ENCODE measurements around the gene TBX4.
"Not testable (repeated sequence)": the region's sequence is repeated elsewhere in the genome, so short reads cannot be mapped to it uniquely, and the experiment has no call there.

The TBX4 gene

GRCh38 chr17:61502292-61502691 lies 50.1 kb downstream of the TBX4 start:
- no peak for DNase-seq

GRCh38 chr17:61503961-61504360 lies 51.7 kb downstream of the TBX4 start:
- DNase-seq = no peak

GRCh38 chr17:61504697-61505096 lies 52.5 kb downstream of the TBX4 start:
- no peak for DNase-seq

- no peak for DNase-seq
Observed at GRCh38 chr17:61505846-61506627, 53.8 kb downstream of the TBX4 start.

GRCh38 chr17:61507383-61508066 lies 55.3 kb downstream of the TBX4 start:
- no peak for DNase-seq

- no peak for DNase-seq
Observed at GRCh38 chr17:61508912-61509311, 56.7 kb downstream of the TBX4 start.

- not testable (repeated sequence) for DNase-seq
Observed at GRCh38 chr17:61509454-61509853, 57.2 kb downstream of the TBX4 start.

- no peak for DNase-seq
Observed at GRCh38 chr17:61510237-61510636, 58.0 kb downstream of the TBX4 start.

- no peak for DNase-seq
Observed at GRCh38 chr17:61510991-61511390, 58.8 kb downstream of the TBX4 start.

- no peak for DNase-seq
Observed at GRCh38 chr17:61511480-61512182, 59.4 kb downstream of the TBX4 start.

GRCh38 chr17:61514491-61514890 lies 62.3 kb downstream of the TBX4 start:
- no peak for DNase-seq

GRCh38 chr17:61517265-61517664 lies 65.0 kb downstream of the TBX4 start:
- DNase-seq = no peak

GRCh38 chr17:61517843-61518606 lies 65.8 kb downstream of the TBX4 start:
- no peak for DNase-seq

GRCh38 chr17:61519139-61519538 lies 66.9 kb downstream of the TBX4 start:
- DNase-seq = no peak

GRCh38 chr17:61519754-61520440 lies 67.7 kb downstream of the TBX4 start:
- DNase-seq = no peak

- no peak for DNase-seq
Observed at GRCh38 chr17:61520897-61521296, 68.7 kb downstream of the TBX4 start.

- DNase-seq = no peak
Observed at GRCh38 chr17:61522088-61522487, 69.9 kb downstream of the TBX4 start.

- no peak for DNase-seq
Observed at GRCh38 chr17:61524319-61524718, 72.1 kb downstream of the TBX4 start.

- DNase-seq = not testable (repeated sequence)
Observed at GRCh38 chr17:61527441-61527840, 75.2 kb downstream of the TBX4 start.

- DNase-seq = no peak
Observed at GRCh38 chr17:61528171-61528570, 75.9 kb downstream of the TBX4 start.

GRCh38 chr17:61531223-61531622 lies 79.0 kb downstream of the TBX4 start:
- DNase-seq = no peak

GRCh38 chr17:61532826-61533225 lies 80.6 kb downstream of the TBX4 start:
- no peak for DNase-seq

Data from NCI-H1092 (cell line).